AG04450 (cell line): ENCODE results near the gene HSPA4. TPM values are rescaled to one million over a fixed set of nuclear protein-coding genes. Genes with fewer than 3 reads are reported as not detected.

Experiments used
- CTCF ChIA-PET: fragments of 300-600, 350-600 bp; formaldehyde crosslinking; extraction: SDS; loops from one replicate; lab custom pipeline; 2022; ENCODE audit warnings: antibody characterized with exemption, inconsistent platforms; lab: Charles Lee
- POLR2A ChIA-PET: fragments of 350-600 bp; formaldehyde crosslinking; extraction: SDS; loops from one replicate; lab custom pipeline; 2021; ENCODE audit warnings: antibody characterized with exemption, inconsistent platforms; lab: Yijun Ruan, JAX
- DNase-seq: peaks from one replicate; pipeline ENCODE4 v3.0.0-alpha.2; 2011; ENCODE audit warnings: low read depth, low spot score
- H3K27ac ChIP-seq: one replicate; pipeline ENCODE4 v1.5.1; 2012; ENCODE audit warnings: low read depth, low read length, control low read depth
- H3K27me3 ChIP-seq: one replicate; pipeline ENCODE4 v1.6.0; 2012; ENCODE audit warnings: low read length; ENCODE audit not compliant: control insufficient read depth, insufficient read depth
- H3K4me3 ChIP-seq: 2 replicates; pipeline ENCODE4 v1.5.1; 2011; ENCODE audit warnings: mild to moderate bottlenecking, low read depth, low read length, control low read depth
- H3K9me3 ChIP-seq: 2 replicates; pipeline ENCODE4 v1.5.1; 2012; ENCODE audit warnings: low read length; ENCODE audit not compliant: control insufficient read depth, insufficient read depth
- polyA plus RNA-seq: library from polyadenylated mRNA; depleted of rRNA; stranded (reverse); fragments of >200 nt; gene quantifications from 2 replicates; pipeline ENCODE4 v1.2.3, GENCODE V29; 2011
- TF ChIP-seq, protein P1 (sequence below): IDR thresholded peaks from 2 replicates; pipeline ENCODE4 v1.5.1; 2011; ENCODE audit warnings: low read depth, low read length, control low read depth, inconsistent platforms

The HSPA4 gene
- polyA plus RNA-seq, 1 experiment = 96.9 TPM

DNA sequence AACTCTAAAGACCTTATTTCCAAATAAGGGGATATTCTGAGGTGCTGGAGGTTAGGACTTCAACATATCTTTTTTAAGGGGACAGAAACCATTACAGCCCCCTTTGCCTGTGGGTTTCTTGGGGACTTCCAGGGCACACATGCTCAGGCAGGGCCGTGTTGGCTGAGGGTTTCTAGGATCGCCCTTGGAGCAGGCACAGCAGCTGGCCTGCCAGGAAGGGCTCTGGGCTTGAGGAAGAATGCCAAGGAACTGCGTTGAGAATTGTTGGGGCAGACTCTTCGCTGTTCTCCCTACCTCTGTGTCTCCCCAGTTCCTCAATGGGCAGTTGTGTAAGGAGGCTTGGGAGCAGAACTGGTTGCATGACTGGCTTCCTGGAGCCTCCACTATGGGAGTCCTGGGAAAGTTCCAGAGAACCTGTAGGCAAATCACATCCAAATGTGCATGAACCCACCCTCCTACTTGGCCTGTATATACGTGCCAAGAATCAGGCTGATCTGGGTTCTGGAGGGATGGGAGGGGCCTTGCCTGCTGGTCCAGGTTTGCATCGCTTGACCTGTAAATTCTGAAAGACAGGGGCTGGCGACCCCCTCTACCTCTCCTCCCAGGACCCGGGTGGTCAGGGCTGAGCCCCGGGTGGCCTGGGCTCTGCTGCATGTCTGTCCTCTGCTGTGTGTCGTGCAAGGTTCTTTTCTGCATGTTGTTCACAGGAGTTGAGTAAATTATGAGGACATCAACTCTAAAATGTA lies 65.5 kb downstream of the HSPA4 start:
- no peak overlapping the region for H3K4me3 ChIP-seq
- H3K27me3 ChIP-seq = peaks cover 11% of the 10 kb centered on the region
- CTCF ChIA-PET = interaction anchor here (0.6 kb wide), 1 partner anchor 183 kb away, joined by 3 read pairs; no protein-coding TSS in a partner anchor
- TF ChIP-seq, protein P1, sequence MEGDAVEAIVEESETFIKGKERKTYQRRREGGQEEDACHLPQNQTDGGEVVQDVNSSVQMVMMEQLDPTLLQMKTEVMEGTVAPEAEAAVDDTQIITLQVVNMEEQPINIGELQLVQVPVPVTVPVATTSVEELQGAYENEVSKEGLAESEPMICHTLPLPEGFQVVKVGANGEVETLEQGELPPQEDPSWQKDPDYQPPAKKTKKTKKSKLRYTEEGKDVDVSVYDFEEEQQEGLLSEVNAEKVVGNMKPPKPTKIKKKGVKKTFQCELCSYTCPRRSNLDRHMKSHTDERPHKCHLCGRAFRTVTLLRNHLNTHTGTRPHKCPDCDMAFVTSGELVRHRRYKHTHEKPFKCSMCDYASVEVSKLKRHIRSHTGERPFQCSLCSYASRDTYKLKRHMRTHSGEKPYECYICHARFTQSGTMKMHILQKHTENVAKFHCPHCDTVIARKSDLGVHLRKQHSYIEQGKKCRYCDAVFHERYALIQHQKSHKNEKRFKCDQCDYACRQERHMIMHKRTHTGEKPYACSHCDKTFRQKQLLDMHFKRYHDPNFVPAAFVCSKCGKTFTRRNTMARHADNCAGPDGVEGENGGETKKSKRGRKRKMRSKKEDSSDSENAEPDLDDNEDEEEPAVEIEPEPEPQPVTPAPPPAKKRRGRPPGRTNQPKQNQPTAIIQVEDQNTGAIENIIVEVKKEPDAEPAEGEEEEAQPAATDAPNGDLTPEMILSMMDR = no peak
- H3K27ac ChIP-seq = no peak overlapping the region
- POLR2A ChIA-PET = no interaction called here
- no peak for DNase-seq
- no peaks in the 10 kb centered on the region for H3K9me3 ChIP-seq

DNA sequence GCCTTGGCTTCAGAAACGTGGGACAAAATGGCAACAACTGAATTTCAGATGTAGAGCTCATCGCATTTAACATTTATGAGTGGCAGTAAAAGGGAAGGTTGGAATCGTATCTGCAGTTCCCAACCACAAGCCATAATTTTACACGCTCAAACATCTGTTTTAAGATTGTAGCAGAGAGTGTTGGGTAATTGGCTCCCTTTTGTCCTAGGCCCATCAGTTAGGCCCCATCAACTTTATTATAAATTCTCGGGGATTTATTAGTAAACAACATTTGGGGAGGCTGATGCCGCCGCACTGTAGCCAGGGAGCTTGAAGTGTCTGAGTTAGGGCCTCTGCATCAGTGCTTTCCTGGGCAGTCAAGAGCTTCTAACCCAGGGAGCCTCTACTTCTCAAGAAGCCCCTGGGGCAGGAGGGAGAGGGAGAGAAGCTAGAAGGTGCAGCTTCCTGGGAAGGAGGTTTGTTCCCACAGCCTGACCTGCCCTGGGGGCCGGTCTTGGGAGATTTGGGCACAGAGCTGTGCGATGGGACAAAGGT lies 66.2 kb downstream of the HSPA4 start:
- Histone ChIP-seq H3K9me3 (no peaks in the 10 kb centered on the region), H3K4me3 (no peak overlapping the region), H3K27me3 (peaks cover 14% of the 10 kb centered on the region), H3K27ac (no peak overlapping the region)
- TF ChIP-seq, protein P1 = no peak
- ChIA-PET CTCF (interaction anchor here (0.6 kb wide), 1 partner anchor 182 kb away, joined by 3 read pairs; no protein-coding TSS in a partner anchor), POLR2A (no interaction called here)
- no peak for DNase-seq

DNA sequence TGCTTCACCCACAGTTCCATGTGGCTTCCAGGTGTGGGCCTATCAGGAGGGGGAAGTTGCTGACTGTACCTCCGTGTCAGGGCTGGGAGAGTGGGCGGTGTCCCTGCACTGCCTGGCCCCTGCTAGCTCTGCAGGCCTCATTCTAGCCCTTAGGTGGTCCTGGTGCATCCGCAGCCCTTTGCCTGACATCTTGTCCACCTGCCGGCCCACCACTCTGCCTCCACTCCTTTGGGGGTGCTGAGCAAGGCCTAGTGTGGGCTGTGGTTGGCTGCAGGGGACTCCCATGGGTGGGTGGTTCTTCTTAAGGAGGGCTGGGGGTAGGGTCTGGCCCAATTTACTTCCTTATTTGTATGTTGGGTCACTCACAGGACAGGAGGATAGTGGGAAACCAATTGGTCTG lies 66.9 kb downstream of the HSPA4 start:
- Histone ChIP-seq H3K27me3 (peaks cover 15% of the 10 kb centered on the region), H3K4me3 (no peak overlapping the region), H3K9me3 (no peaks in the 10 kb centered on the region), H3K27ac (no peak overlapping the region)
- TF ChIP-seq, protein P1 = no peak
- DNase-seq = no peak
- ChIA-PET CTCF (interaction anchor here (0.6 kb wide), 2 partner anchors 636 to 839 kb away, joined by 3 to 4 read pairs; no protein-coding TSS in a partner anchor), POLR2A (no interaction called here)

GRCh38 chr5:133119233-133119711 lies 67.5 kb downstream of the HSPA4 start:
- H3K9me3 ChIP-seq = no peaks in the 10 kb centered on the region
- ChIA-PET POLR2A (no interaction called here), CTCF (interaction anchor here (0.6 kb wide), 1 partner anchor 636 kb away, joined by 3 read pairs; no protein-coding TSS in a partner anchor)
- H3K27me3 ChIP-seq = peaks cover 15% of the 10 kb centered on the region
- no peak overlapping the region for H3K27ac ChIP-seq
- H3K4me3 ChIP-seq = no peak overlapping the region
- no peak for DNase-seq
- TF ChIP-seq, protein P1 = no peak
